ENCODE results near the gene ITIH5. TPM values are rescaled to one million over a fixed set of nuclear protein-coding genes. Genes with fewer than 3 reads are reported as not detected.
"Not testable (repeated sequence)": the region's sequence is repeated elsewhere in the genome, so short reads cannot be mapped to it uniquely, and the experiment has no call there.

The ITIH5 gene
- total RNA-seq, 2 experiments from 2014 or later, result not detected

DNA sequence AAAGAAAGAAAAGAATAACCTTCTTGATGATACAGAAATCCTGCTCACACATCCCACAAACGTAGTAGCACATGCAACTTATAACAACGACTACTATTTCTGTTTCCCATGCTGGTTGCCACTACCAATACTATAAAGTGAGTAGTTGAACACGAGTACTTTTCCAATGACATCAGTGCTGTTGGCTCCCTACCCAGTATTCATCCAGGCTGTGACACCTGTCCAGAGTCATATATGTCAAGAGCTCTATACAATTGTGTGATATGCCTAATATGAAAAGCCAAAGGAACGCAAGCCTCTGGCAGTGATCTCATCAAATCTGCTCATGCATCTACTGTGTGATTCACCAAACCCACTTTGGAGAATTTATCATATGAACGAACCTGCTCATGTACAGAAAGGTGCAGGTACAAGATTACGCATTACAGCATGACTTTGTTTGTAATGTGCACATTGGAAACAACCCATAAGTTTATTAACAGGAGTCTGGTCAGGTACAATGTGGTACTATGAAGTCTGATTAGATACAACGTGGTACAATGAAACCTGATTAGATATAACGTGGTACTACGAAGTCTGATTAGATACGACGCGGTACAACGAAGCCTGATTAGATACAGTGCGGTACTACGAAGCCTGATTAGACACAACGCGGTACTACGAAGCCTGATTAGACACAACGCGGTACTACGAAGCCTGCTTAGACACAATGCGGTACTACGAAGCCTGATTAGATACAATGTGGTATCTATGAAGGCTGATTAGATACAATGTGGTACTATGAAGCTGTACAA lies 5.8 kb upstream of the ITIH5 start:
- POLR2A ChIA-PET, result no interaction called here
- H3K36me3 Mint-ChIP-seq (ENCODE audit: low read depth), result no peaks in the 10 kb centered on the region
- no peaks in the 10 kb centered on the region for H3K9me3 Mint-ChIP-seq
- H3K4me1 Mint-ChIP-seq, result peaks cover 5% of the 10 kb centered on the region
- no peak for DNase-seq
- CTCF ChIA-PET, result interaction anchor here (1.0 kb wide), 1 partner anchor 14 kb away, joined by 3 read pairs; no protein-coding TSS in a partner anchor
- H3K4me3 Mint-ChIP-seq, result no peak overlapping the region
- peaks cover 65% of the 10 kb centered on the region for H3K27me3 Mint-ChIP-seq
- H3K27ac Mint-ChIP-seq, result no peak overlapping the region

- peaks cover 69% of the 10 kb centered on the region for H3K27me3 Mint-ChIP-seq
- POLR2A ChIA-PET, result no interaction called here
- no peak overlapping the region for H3K4me3 Mint-ChIP-seq
- peaks cover 11% of the 10 kb centered on the region for H3K4me1 Mint-ChIP-seq
- H3K9me3 Mint-ChIP-seq, result no peaks in the 10 kb centered on the region
- CTCF ChIA-PET, result interaction anchor here (0.7 to 1.5 kb wide), 2 partner anchors 14 to 16 kb away, joined by 4 to 6 read pairs; no protein-coding TSS in a partner anchor
- H3K27ac Mint-ChIP-seq, result no peak overlapping the region
- no peak for DNase-seq
- no peaks in the 10 kb centered on the region for H3K36me3 Mint-ChIP-seq (ENCODE audit: low read depth)
Observed at GRCh38 chr10:7670157-7670556, 3.4 kb upstream of the ITIH5 start.

DNA sequence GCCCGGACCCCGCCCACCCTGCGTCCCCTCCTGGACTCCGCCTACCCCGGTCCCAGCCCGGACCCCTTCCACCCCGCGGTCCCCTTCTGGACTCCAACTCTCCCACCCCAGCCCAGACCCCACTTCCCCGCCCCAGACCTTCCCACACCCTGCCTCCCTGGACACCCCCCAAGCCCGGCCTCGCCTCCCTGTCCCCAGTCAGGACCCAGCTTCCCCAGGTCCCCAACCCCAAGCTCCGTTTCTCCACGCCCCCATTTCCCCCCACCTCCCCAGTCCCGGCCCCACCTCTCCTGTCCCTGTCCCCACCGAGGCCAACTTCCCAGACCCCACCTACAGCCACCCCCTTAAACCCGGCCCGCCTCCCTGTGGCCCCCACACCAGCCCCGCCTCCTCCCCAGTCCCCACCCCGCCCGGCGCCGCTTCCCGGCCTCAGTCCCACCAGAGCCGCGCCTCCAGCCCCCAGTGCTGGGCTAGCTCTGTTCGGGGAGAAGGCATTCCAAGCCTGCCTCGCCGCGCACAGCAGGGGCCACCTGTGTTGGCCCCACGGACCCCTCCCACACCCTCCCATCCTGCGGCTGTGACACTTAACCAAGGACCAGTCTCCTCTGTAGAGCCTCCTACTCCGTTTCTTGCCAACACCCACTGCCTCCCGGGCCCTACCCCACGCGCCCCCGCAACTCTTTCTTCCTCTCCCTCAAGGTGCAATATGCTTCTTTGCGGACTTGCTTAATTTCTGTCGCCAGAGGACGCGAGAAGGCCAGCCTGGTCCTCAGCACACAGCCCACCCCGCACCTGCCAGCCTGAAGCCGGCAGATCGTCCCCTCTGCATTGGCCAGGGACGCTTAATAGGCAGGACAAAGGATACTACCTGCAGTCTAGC lies 736 bp upstream of the ITIH5 start:
- peaks cover 67% of the 10 kb centered on the region for H3K27me3 Mint-ChIP-seq
- no peak overlapping the region for H3K27ac Mint-ChIP-seq
- POLR2A ChIA-PET, result no interaction called here
- peaks cover 11% of the 10 kb centered on the region for H3K4me1 Mint-ChIP-seq
- H3K36me3 Mint-ChIP-seq (ENCODE audit: low read depth), result no peaks in the 10 kb centered on the region
- no peak for DNase-seq
- H3K4me3 Mint-ChIP-seq, result peak overlapping the region; percentile 40
- CTCF ChIA-PET, result interaction anchor here (1.1 kb wide), 1 partner anchor 78 kb away, joined by 3 read pairs; no protein-coding TSS in a partner anchor
- H3K9me3 Mint-ChIP-seq, result no peaks in the 10 kb centered on the region

- peak overlapping the region; percentile 47 for H3K4me3 Mint-ChIP-seq
- H3K27ac Mint-ChIP-seq, result no peak overlapping the region
- DNase-seq, result no peak
- peaks cover 63% of the 10 kb centered on the region for H3K27me3 Mint-ChIP-seq
- no peaks in the 10 kb centered on the region for H3K9me3 Mint-ChIP-seq
- no peaks in the 10 kb centered on the region for H3K36me3 Mint-ChIP-seq (ENCODE audit: low read depth)
- CTCF ChIA-PET, result interaction anchor here (0.6 kb wide), 1 partner anchor 76 kb away, joined by 3 read pairs; no protein-coding TSS in a partner anchor
- POLR2A ChIA-PET, result no interaction called here
- H3K4me1 Mint-ChIP-seq, result peaks cover 11% of the 10 kb centered on the region
Observed at GRCh38 chr10:7665767-7666166, 999 bp downstream of the ITIH5 start.

DNA sequence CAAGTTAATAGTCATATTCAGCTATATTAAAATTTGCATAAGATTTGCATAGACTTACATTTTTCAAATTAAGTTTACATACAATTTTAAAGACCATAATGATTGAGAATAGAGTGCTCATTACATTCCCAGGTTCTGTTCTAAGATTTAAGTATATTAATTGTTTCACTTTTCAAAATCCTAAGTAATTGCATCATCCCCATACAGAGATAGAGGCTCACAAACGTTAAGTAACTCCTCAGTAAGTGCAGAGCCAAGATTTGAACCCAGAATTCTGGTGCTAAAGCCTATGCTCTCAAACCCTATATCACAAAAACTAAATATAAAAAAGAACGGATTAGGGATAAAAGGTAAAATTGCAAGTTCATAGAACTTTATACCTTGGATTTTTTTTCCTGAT lies 2.1 kb downstream of the ITIH5 start:
- CTCF ChIA-PET, result interaction anchor here (0.9 kb wide), 1 partner anchor 22 kb away, joined by 3 read pairs; no protein-coding TSS in a partner anchor
- POLR2A ChIA-PET, result no interaction called here
- Mint-ChIP-seq H3K4me1 (peaks cover 11% of the 10 kb centered on the region), H3K27ac (no peak overlapping the region), H3K36me3 (ENCODE audit: low read depth) (no peaks in the 10 kb centered on the region), H3K4me3 (no peak overlapping the region), H3K27me3 (peaks cover 57% of the 10 kb centered on the region), H3K9me3 (no peaks in the 10 kb centered on the region)
- no peak for DNase-seq

GRCh38 chr10:7662522-7662921 lies 4.2 kb downstream of the ITIH5 start:
- Mint-ChIP-seq H3K9me3 (no peaks in the 10 kb centered on the region), H3K36me3 (ENCODE audit: low read depth) (no peaks in the 10 kb centered on the region), H3K4me1 (peaks cover 5% of the 10 kb centered on the region), H3K4me3 (no peak overlapping the region), H3K27ac (no peak overlapping the region), H3K27me3 (peaks cover 37% of the 10 kb centered on the region)
- ChIA-PET CTCF (interaction anchor here (0.8 kb wide), 1 partner anchor 41 kb away, joined by 3 read pairs; the partner anchor contains the start of gene ITIH2), POLR2A (no interaction called here)
- no peak for DNase-seq

- Mint-ChIP-seq H3K9me3 (no peaks in the 10 kb centered on the region), H3K27me3 (peaks cover 24% of the 10 kb centered on the region), H3K4me3 (no peak overlapping the region), H3K4me1 (no peaks in the 10 kb centered on the region), H3K36me3 (ENCODE audit: low read depth) (no peaks in the 10 kb centered on the region), H3K27ac (no peak overlapping the region)
- POLR2A ChIA-PET, result no interaction called here
- DNase-seq, result no peak
- CTCF ChIA-PET, result interaction anchor here (1.0 kb wide), 1 partner anchor 27 kb away, joined by 3 read pairs; no protein-coding TSS in a partner anchor
Observed at GRCh38 chr10:7659560-7659959, 7.2 kb downstream of the ITIH5 start.

GRCh38 chr10:7657552-7657951 lies 9.2 kb downstream of the ITIH5 start:
- Mint-ChIP-seq H3K27me3 (peaks cover 15% of the 10 kb centered on the region), H3K9me3 (no peaks in the 10 kb centered on the region), H3K27ac (no peak overlapping the region), H3K4me1 (no peaks in the 10 kb centered on the region), H3K36me3 (ENCODE audit: low read depth) (no peaks in the 10 kb centered on the region), H3K4me3 (no peak overlapping the region)
- CTCF ChIA-PET, result interaction anchor here (0.9 kb wide), 1 partner anchor 30 kb away, joined by 3 read pairs; no protein-coding TSS in a partner anchor
- POLR2A ChIA-PET, result no interaction called here
- DNase-seq, result no peak

DNA sequence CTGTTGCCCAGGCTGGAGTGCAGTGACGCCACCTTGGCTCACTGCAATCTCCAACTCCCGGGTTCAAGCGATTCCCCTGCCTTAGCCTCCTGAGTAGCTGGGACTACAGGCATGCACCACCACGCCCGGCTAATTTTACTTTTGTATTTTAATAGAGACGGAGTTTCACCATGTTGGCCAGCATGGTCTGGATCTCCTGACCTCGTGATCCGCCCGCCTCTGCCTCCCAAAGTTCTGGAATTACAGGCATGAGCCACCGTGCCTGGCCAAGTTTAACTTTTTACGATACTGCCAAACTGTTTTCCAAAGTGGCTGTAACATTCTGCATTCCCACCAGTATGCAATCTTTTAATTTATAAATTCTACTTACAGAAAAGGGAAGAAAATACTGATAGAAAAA lies 9.7 kb downstream of the ITIH5 start:
- H3K4me1 Mint-ChIP-seq; H3K27ac Mint-ChIP-seq; DNase-seq; H3K9me3 Mint-ChIP-seq; POLR2A ChIA-PET; H3K36me3 Mint-ChIP-seq (ENCODE audit: low read depth); H3K4me3 Mint-ChIP-seq: not testable (repeated sequence)
- CTCF ChIA-PET, result interaction anchor here (0.9 kb wide), 1 partner anchor 30 kb away, joined by 3 read pairs; no protein-coding TSS in a partner anchor
- H3K27me3 Mint-ChIP-seq, result peaks cover 12% of the 10 kb centered on the region

GRCh38 chr10:7651853-7652470 lies 14.8 kb downstream of the ITIH5 start:
- Mint-ChIP-seq H3K4me1 (no peaks in the 10 kb centered on the region), H3K36me3 (ENCODE audit: low read depth) (no peaks in the 10 kb centered on the region), H3K4me3 (no peak overlapping the region), H3K27ac (no peak overlapping the region), H3K27me3 (peaks cover 9% of the 10 kb centered on the region), H3K9me3 (no peaks in the 10 kb centered on the region)
- CTCF ChIA-PET, result no interaction called here
- DNase-seq, result no peak
- POLR2A ChIA-PET, result no interaction called here

GRCh38 chr10:7649673-7650300 lies 17.0 kb downstream of the ITIH5 start:
- Mint-ChIP-seq H3K4me1 (no peaks in the 10 kb centered on the region), H3K27ac (no peak overlapping the region), H3K36me3 (ENCODE audit: low read depth) (no peaks in the 10 kb centered on the region), H3K27me3 (peaks cover 16% of the 10 kb centered on the region), H3K9me3 (no peaks in the 10 kb centered on the region), H3K4me3 (no peak overlapping the region)
- POLR2A ChIA-PET, result no interaction called here
- CTCF ChIA-PET, result no interaction called here
- DNase-seq, result no peak

DNA sequence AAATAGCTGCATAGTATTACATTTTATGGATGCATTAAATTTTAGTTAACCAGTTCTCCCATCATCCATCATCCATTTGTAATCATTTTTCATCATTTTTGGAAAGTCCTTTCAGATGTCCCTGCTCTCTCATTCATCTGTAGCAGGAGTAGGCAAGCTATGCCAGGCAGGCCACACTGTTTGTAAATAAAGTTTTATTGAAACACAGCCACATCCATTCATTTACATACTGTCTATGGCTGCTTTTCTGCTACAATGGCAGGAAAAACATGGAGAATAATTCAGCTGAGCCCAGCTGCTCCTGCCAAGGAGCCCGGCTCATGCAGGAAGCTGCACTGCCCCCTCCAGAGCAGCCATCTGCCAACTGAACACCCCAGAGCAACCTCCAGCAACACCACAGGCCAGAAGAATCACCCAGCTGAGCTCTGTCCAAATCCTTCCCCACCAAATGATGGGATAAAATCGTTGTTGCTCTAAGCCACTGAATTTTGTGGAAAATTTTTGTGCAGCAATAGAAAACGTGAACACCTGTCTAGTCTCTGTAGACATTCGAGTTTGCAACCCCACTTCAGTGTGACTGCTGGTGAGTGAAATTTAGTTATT lies 19.6 kb downstream of the ITIH5 start:
- no peak for DNase-seq
- Mint-ChIP-seq H3K27me3 (peaks cover 14% of the 10 kb centered on the region), H3K36me3 (ENCODE audit: low read depth) (no peaks in the 10 kb centered on the region), H3K4me1 (no peaks in the 10 kb centered on the region), H3K4me3 (no peak overlapping the region), H3K9me3 (no peaks in the 10 kb centered on the region), H3K27ac (no peak overlapping the region)
- ChIA-PET CTCF (interaction anchor here (1.5 kb wide), 1 partner anchor 9 kb away, joined by 4 read pairs; no protein-coding TSS in a partner anchor), POLR2A (no interaction called here)
